Measurements from ENCODE around the gene ANKEF1. TPM values are rescaled to one million over a fixed set of nuclear protein-coding genes. Genes with fewer than 3 reads are reported as not detected.

Gene ANKEF1
- total and polyA plus RNA-seq, 2 donors (not counting 1 experiment from before 2014, with no cell fraction given) = 1.1 to 3.0 TPM

- Mint-ChIP-seq H3K4me1 (peaks cover 7% of the 10 kb centered on the region), H3K4me3 (no peak overlapping the region), H3K27me3 (peaks cover 36% of the 10 kb centered on the region), H3K9me3 (ENCODE audit: insufficient read depth) (no peaks in the 10 kb centered on the region), H3K27ac (no peak overlapping the region)
- Histone ChIP-seq H3K4me3 (ENCODE audit: control extremely low read depth in 1 of 5, extremely low read depth in 1 of 5, insufficient read depth in 1 of 5, low read depth in 2 of 5, low read length in 4 of 5) (no peak overlapping the region), H3K79me2 (ENCODE audit: control insufficient read depth, insufficient read depth, low read length) (no peaks in the 10 kb centered on the region), H3K27ac (ENCODE audit: low read length in 2 of 2) (no peak overlapping the region), H3K27me3 (replicated peaks in 1 of 4; ENCODE audit: control extremely low read depth in 1 of 4, control insufficient read depth in 3 of 4, insufficient read depth in 4 of 4, low read length in 3 of 4) (peaks cover 0 to 10% (median 5%) of the 10 kb centered on the region in 4 experiments), H4K20me1 (ENCODE audit: control insufficient read depth, insufficient read depth, low read length, poor library complexity, severe bottlenecking) (no peaks in the 10 kb centered on the region), H3K4me2 (replicated peaks; ENCODE audit: low read depth, low read length, poor library complexity, severe bottlenecking) (no peak overlapping the region), H3K4me1 (ENCODE audit: control insufficient read depth in 2 of 2, insufficient read depth in 2 of 2, low read length in 2 of 2) (no peaks in the 10 kb centered on the region), H2AFZ (ENCODE audit: insufficient read depth, low read depth, low read length, poor library complexity, severe bottlenecking) (no peak overlapping the region), H3K36me3 (replicated peaks in 1 of 2; ENCODE audit: control extremely low read depth in 1 of 2, control insufficient read depth in 1 of 2, extremely low read depth in 1 of 2, insufficient read depth in 2 of 2, low read length in 1 of 2) (no peaks in the 10 kb centered on the region), H3K9me3 (ENCODE audit: control extremely low read depth in 1 of 3, control insufficient read depth in 2 of 3, insufficient read depth in 1 of 3, low read length in 2 of 3) (peaks cover 0 to 2% (median 0%) of the 10 kb centered on the region in 3 donors), H3K9ac (ENCODE audit: low read length) (no peak overlapping the region)
- 100% methylated on average over 2 of the region's 2 CpGs for WGBS (ENCODE audit: insufficient coverage)
- intact Hi-C loops (cut with micrococcal nuclease) = no loop called here
- CTCF ChIA-PET = interaction anchor here (2.1 kb wide), 1 partner anchor 97 kb away, joined by 8 read pairs; no protein-coding TSS in a partner anchor
- DNase-seq (no peak), ATAC-seq (ENCODE audit: low read depth) (no peak)
- TF ChIP-seq CTCF (IDR thresholded peaks at IDR 0.05) (no peak), EZH2 (IDR thresholded peaks at IDR 0.05; ENCODE audit: borderline replicate concordance, insufficient read depth, low read depth, low read length, poor library complexity, severe bottlenecking) (no peak)
- POLR2A ChIA-PET = no interaction called here
Observed at GRCh38 chr20:10075606-10076005, 40.8 kb downstream of the ANKEF1 start.

- TF ChIP-seq CTCF (IDR thresholded peaks at IDR 0.05) (no peak), EZH2 (IDR thresholded peaks at IDR 0.05; ENCODE audit: borderline replicate concordance, insufficient read depth, low read depth, low read length, poor library complexity, severe bottlenecking) (no peak)
- H3K4me3 Mint-ChIP-seq = no peak overlapping the region
- ATAC-seq (ENCODE audit: low read depth) = no peak
- Histone ChIP-seq H2AFZ (ENCODE audit: insufficient read depth, low read depth, low read length, poor library complexity, severe bottlenecking) (no peak overlapping the region), H3K9me3 (ENCODE audit: control extremely low read depth in 1 of 3, control insufficient read depth in 2 of 3, insufficient read depth in 1 of 3, low read length in 2 of 3) (no peaks in the 10 kb centered on the region), H3K9ac (ENCODE audit: low read length) (no peak overlapping the region), H3K27me3 (replicated peaks in 1 of 4; ENCODE audit: control extremely low read depth in 1 of 4, control insufficient read depth in 3 of 4, insufficient read depth in 4 of 4, low read length in 3 of 4) (peaks cover 0 to 10% (median 5%) of the 10 kb centered on the region in 4 experiments), H3K36me3 (replicated peaks in 1 of 2; ENCODE audit: control extremely low read depth in 1 of 2, control insufficient read depth in 1 of 2, extremely low read depth in 1 of 2, insufficient read depth in 2 of 2, low read length in 1 of 2) (no peaks in the 10 kb centered on the region), H3K4me3 (ENCODE audit: control extremely low read depth in 1 of 5, extremely low read depth in 1 of 5, insufficient read depth in 1 of 5, low read depth in 2 of 5, low read length in 4 of 5) (no peak overlapping the region), H3K4me1 (ENCODE audit: control insufficient read depth in 2 of 2, insufficient read depth in 2 of 2, low read length in 2 of 2) (no peaks in the 10 kb centered on the region), H4K20me1 (ENCODE audit: control insufficient read depth, insufficient read depth, low read length, poor library complexity, severe bottlenecking) (no peaks in the 10 kb centered on the region), H3K27ac (ENCODE audit: low read length in 2 of 2) (no peak overlapping the region), H3K79me2 (ENCODE audit: control insufficient read depth, insufficient read depth, low read length) (no peaks in the 10 kb centered on the region), H3K4me2 (replicated peaks; ENCODE audit: low read depth, low read length, poor library complexity, severe bottlenecking) (no peak overlapping the region)
- WGBS (ENCODE audit: insufficient coverage) = 100% methylated on average over 1 of the region's 5 CpGs
- peaks cover 35% of the 10 kb centered on the region for H3K27me3 Mint-ChIP-seq
- intact Hi-C loops (cut with micrococcal nuclease) = no loop called here
- POLR2A ChIA-PET = no interaction called here
- H3K4me1 Mint-ChIP-seq = peaks cover 7% of the 10 kb centered on the region
- DNase-seq = no peak
- H3K9me3 Mint-ChIP-seq (ENCODE audit: insufficient read depth) = no peaks in the 10 kb centered on the region
- no peak overlapping the region for H3K27ac Mint-ChIP-seq
- CTCF ChIA-PET = interaction anchor here (0.9 to 2.1 kb wide), 4 partner anchors 8 to 98 kb away, joined by 3 to 8 read pairs (median 6); no protein-coding TSS in a partner anchor
Observed at GRCh38 chr20:10076126-10077080, 41.6 kb downstream of the ANKEF1 start.
